NCI-H446 (cell line): ENCODE data around the gene LGALS9.
A peak's percentile ranks its signal among the peaks of the same experiment; 100 is the strongest.

Experiments
- DNase-seq, 2 experiments: peaks; one replicate each; lab custom pipeline; 2025; lab: John Stamatoyannopoulos, UW

Gene LGALS9

GRCh38 chr17:27603421-27603770 lies 27.6 kb upstream of the LGALS9 start:
- DNase-seq, result no peak

- no peak for DNase-seq
Measured at GRCh38 chr17:27603880-27604794, 26.9 kb upstream of the LGALS9 start.

GRCh38 chr17:27605409-27605808 lies 25.6 kb upstream of the LGALS9 start:
- DNase-seq, result no peak

GRCh38 chr17:27607521-27608091 lies 23.4 kb upstream of the LGALS9 start:
- no peak for DNase-seq

- DNase-seq, result no peak
Measured at GRCh38 chr17:27608328-27609230, 22.4 kb upstream of the LGALS9 start.

GRCh38 chr17:27609611-27610303 lies 21.2 kb upstream of the LGALS9 start:
- DNase-seq, result peak in 1 of 2 experiments; percentile 11

GRCh38 chr17:27610304-27610677 lies 20.7 kb upstream of the LGALS9 start:
- no peak for DNase-seq

GRCh38 chr17:27612160-27612770 lies 18.7 kb upstream of the LGALS9 start:
- DNase-seq, result no peak

- no peak for DNase-seq
Measured at GRCh38 chr17:27613433-27613832, 17.6 kb upstream of the LGALS9 start.

GRCh38 chr17:27615121-27615520 lies 15.9 kb upstream of the LGALS9 start:
- no peak for DNase-seq

GRCh38 chr17:27616414-27616813 lies 14.6 kb upstream of the LGALS9 start:
- no peak for DNase-seq

- no peak for DNase-seq
Measured at GRCh38 chr17:27618417-27618816, 12.6 kb upstream of the LGALS9 start.

- no peak for DNase-seq
Measured at GRCh38 chr17:27620721-27621120, 10.3 kb upstream of the LGALS9 start.

- DNase-seq, result no peak
Measured at GRCh38 chr17:27621536-27621935, 9.5 kb upstream of the LGALS9 start.

GRCh38 chr17:27621942-27622559 lies 8.9 kb upstream of the LGALS9 start:
- no peak for DNase-seq

- no peak for DNase-seq
Measured at GRCh38 chr17:27622986-27623385, 8.0 kb upstream of the LGALS9 start.

GRCh38 chr17:27623614-27624013 lies 7.4 kb upstream of the LGALS9 start:
- no peak for DNase-seq

- DNase-seq, result no peak
Measured at GRCh38 chr17:27624539-27624938, 6.4 kb upstream of the LGALS9 start.

GRCh38 chr17:27625856-27626255 lies 5.1 kb upstream of the LGALS9 start:
- no peak for DNase-seq

GRCh38 chr17:27627514-27627913 lies 3.5 kb upstream of the LGALS9 start:
- no peak for DNase-seq

GRCh38 chr17:27628376-27628775 lies 2.6 kb upstream of the LGALS9 start:
- no peak for DNase-seq
